Parathyroid adenoma (tissue), 2 donors: ENCODE results near the gene FCF1.

Experiments
- H2AFZ ChIP-seq: fragments of 300-600 bp; sonication (generic); one replicate; pipeline ENCODE4 v1.7.0; 2017; ENCODE audit warnings: antibody characterized with exemption, mild to moderate bottlenecking
- H3K27ac ChIP-seq: fragments of 300-600 bp; sonication (generic); one replicate; pipeline ENCODE4 v1.7.0; 2017
- H3K27me3 ChIP-seq: fragments of 300-600 bp; sonication (generic); one replicate; pipeline ENCODE4 v1.7.0; 2017; ENCODE audit warnings: low read length; ENCODE audit not compliant: control insufficient read depth, insufficient read depth
- H3K36me3 ChIP-seq: fragments of 300-600 bp; sonication (generic); one replicate; pipeline ENCODE4 v1.7.0; 2017; ENCODE audit warnings: low read length; ENCODE audit not compliant: control insufficient read depth, insufficient read depth
- H3K4me1 ChIP-seq: fragments of 300-600 bp; sonication (generic); one replicate; pipeline ENCODE4 v1.7.0; 2017; ENCODE audit warnings: control low read depth
- H3K4me2 ChIP-seq: fragments of 300-600 bp; sonication (generic); one replicate; pipeline ENCODE4 v1.7.0; 2017; ENCODE audit warnings: low read length
- H3K4me3 ChIP-seq: fragments of 300-600 bp; sonication (generic); one replicate; pipeline ENCODE4 v1.7.0; 2017; ENCODE audit warnings: low read depth, low read length
- H3K79me2 ChIP-seq: fragments of 300-600 bp; sonication (generic); one replicate; pipeline ENCODE4 v1.7.0; 2017; ENCODE audit warnings: control low read depth
- H3K9ac ChIP-seq: fragments of 300-600 bp; sonication (generic); one replicate; pipeline ENCODE4 v1.7.0; 2017; ENCODE audit warnings: mild to moderate bottlenecking
- H3K9me3 ChIP-seq: fragments of 300-600 bp; sonication (generic); one replicate; pipeline ENCODE4 v1.7.0; 2017; ENCODE audit warnings: low read length; ENCODE audit not compliant: control insufficient read depth
- TF ChIP-seq, protein P1 (sequence below): fragments of 300-600 bp; sonication (generic); IDR thresholded peaks from one replicate; pipeline ENCODE4 v1.7.0; 2017; ENCODE audit warnings: antibody characterized with exemption, mild to moderate bottlenecking
- donor health status: primary hyperparathyroidism.

FCF1 gene

DNA sequence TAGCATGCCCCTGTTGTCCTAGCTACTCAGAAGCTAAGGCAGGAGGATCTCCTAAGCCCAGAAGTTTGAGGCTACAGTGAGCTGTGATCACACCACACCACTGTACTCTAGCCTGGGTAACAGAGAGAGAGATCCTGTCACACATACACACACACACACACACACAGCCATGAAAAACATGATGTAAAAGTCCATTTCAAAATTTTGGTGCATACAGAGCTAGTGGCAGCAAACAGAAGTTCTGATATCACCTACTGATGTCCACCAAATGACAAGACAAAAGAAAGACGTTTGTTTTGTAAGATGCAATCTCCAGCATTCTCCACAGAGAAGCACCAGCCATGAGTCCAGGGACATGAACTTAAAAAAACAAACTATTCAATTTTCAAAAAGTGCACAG is 15.9 kb upstream of the FCF1 start:
- Histone ChIP-seq H3K27me3 (no peaks in the 10 kb centered on the region), H3K4me1 (no peaks in the 10 kb centered on the region), H3K9ac (no peak overlapping the region), H2AFZ (no peak overlapping the region), H3K27ac (no peak overlapping the region), H3K36me3 (no peaks in the 10 kb centered on the region), H3K9me3 (no peaks in the 10 kb centered on the region), H3K4me3 (no peak overlapping the region), H3K79me2 (peaks cover 35% of the 10 kb centered on the region), H3K4me2 (no peak overlapping the region)
- TF ChIP-seq, protein P1, sequence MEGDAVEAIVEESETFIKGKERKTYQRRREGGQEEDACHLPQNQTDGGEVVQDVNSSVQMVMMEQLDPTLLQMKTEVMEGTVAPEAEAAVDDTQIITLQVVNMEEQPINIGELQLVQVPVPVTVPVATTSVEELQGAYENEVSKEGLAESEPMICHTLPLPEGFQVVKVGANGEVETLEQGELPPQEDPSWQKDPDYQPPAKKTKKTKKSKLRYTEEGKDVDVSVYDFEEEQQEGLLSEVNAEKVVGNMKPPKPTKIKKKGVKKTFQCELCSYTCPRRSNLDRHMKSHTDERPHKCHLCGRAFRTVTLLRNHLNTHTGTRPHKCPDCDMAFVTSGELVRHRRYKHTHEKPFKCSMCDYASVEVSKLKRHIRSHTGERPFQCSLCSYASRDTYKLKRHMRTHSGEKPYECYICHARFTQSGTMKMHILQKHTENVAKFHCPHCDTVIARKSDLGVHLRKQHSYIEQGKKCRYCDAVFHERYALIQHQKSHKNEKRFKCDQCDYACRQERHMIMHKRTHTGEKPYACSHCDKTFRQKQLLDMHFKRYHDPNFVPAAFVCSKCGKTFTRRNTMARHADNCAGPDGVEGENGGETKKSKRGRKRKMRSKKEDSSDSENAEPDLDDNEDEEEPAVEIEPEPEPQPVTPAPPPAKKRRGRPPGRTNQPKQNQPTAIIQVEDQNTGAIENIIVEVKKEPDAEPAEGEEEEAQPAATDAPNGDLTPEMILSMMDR: no peak

DNA sequence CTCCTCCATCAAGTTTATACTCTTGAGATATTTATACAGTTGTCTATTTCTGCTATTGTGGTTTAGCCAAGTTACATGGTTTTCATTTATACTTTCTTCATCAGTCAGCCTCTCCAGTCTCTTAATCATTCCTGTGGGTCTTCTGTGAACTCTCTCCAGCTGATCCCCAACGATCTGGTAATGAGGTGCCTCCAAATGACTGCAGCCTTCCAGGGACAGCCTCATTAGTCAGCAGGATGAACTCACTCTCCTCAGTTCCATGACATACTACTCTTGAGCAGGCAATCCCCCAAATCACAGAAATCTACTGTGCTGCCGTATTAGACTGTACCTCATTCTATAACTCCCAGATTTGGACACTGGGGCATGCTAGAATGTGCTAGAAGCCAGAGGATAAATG is 15.4 kb upstream of the FCF1 start:
- peaks cover 41% of the 10 kb centered on the region for H3K79me2 ChIP-seq
- H3K4me1 ChIP-seq: no peaks in the 10 kb centered on the region
- no peaks in the 10 kb centered on the region for H3K9me3 ChIP-seq
- no peak overlapping the region for H2AFZ ChIP-seq
- H3K27me3 ChIP-seq: no peaks in the 10 kb centered on the region
- no peak overlapping the region for H3K27ac ChIP-seq
- no peaks in the 10 kb centered on the region for H3K36me3 ChIP-seq
- TF ChIP-seq, protein P1: no peak
- no peak overlapping the region for H3K4me3 ChIP-seq
- no peak overlapping the region for H3K9ac ChIP-seq
- H3K4me2 ChIP-seq: no peak overlapping the region

DNA sequence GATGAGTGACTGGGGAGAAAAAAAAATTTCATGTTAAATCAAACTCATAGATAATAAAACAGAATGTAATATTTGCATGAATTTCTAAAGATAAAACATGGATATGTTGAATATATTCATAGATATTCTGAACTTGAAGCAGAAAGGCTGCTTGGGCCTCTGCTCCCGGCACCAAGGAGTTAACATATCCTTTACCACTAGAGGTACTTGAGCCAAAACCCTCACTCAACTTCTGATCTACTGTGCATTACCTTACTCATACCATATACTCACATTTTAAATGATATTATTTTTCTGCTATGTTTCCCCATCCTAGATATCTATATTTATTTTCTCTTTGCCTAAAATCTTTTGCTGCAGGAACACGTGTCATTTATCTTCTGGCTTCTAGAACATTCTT is 15.0 kb upstream of the FCF1 start:
- Histone ChIP-seq H3K4me1 (no peaks in the 10 kb centered on the region), H3K4me3 (no peak overlapping the region), H3K27me3 (no peaks in the 10 kb centered on the region), H2AFZ (no peak overlapping the region), H3K4me2 (no peak overlapping the region), H3K36me3 (no peaks in the 10 kb centered on the region), H3K27ac (no peak overlapping the region), H3K79me2 (peaks cover 45% of the 10 kb centered on the region), H3K9ac (no peak overlapping the region), H3K9me3 (no peaks in the 10 kb centered on the region)
- TF ChIP-seq, protein P1: no peak

DNA sequence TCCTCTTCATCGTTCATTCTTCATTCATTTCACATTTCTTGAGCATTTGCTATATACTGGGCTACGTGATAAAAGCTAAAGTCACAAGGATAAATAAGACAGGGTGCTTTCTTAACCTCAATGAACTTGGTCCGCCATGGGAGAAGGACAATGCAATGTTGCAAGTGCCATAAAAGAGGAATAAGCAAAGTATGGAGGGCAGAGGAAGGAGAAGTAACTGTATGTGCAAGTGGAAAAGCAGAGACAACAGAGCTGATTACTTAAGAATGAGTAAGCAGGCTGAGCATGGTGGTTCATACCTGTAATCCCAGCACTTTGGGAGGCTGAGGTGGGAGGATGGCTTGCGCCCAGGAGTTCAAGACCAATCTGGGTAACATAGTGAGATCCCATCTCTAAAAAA is 14.5 kb upstream of the FCF1 start:
- Histone ChIP-seq H2AFZ (no peak overlapping the region), H3K9ac (no peak overlapping the region), H3K27me3 (no peaks in the 10 kb centered on the region), H3K4me1 (no peaks in the 10 kb centered on the region), H3K9me3 (no peaks in the 10 kb centered on the region), H3K27ac (no peak overlapping the region), H3K4me2 (no peak overlapping the region), H3K4me3 (no peak overlapping the region), H3K79me2 (peaks cover 50% of the 10 kb centered on the region), H3K36me3 (no peaks in the 10 kb centered on the region)
- TF ChIP-seq, protein P1: no peak

DNA sequence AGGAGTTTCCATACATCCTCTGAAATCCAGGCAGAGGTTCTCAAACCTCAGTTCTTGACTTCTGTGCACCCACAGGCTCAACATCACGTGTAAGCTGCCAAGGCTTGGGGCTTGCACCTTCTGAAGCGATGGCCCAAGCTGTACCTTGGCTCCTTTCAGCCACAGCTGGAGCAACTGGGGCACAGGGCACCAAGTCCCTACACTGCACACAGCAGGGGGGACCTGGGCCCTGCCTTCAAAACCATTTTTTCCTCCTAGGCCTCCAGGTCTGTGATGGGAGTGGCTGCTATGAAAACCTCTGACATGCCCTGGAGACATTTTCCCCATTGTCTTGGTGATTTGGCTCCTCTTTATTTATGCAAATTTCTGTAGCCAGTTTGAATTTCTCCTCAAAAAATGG is 10.7 kb upstream of the FCF1 start:
- Histone ChIP-seq H3K9me3 (no peaks in the 10 kb centered on the region), H3K4me1 (no peaks in the 10 kb centered on the region), H3K4me3 (no peak overlapping the region), H3K27ac (no peak overlapping the region), H3K4me2 (no peak overlapping the region), H3K27me3 (no peaks in the 10 kb centered on the region), H3K9ac (no peak overlapping the region), H3K36me3 (no peaks in the 10 kb centered on the region), H3K79me2 (peaks cover 63% of the 10 kb centered on the region), H2AFZ (no peak overlapping the region)
- TF ChIP-seq, protein P1: no peak
